Osteoblast (primary cell): Measurements from ENCODE around the gene PKD1L1. TPM values are rescaled to one million over a fixed set of nuclear protein-coding genes. Genes with fewer than 3 reads are reported as not detected.

Experiments used
- DNase-seq: peaks from one replicate; pipeline ENCODE4 v3.0.0; 2011; ENCODE audit warnings: low spot score, mixed read lengths; ENCODE audit not compliant: insufficient read length; ENCODE audit errors: missing footprints
- H2AFZ ChIP-seq: 2 replicates; pipeline ENCODE4 v1.6.0; 2011; ENCODE audit warnings: mild to moderate bottlenecking, low read length
- H3K27ac ChIP-seq: 2 replicates; pipeline ENCODE4 v1.5.1; 2011; ENCODE audit warnings: mild to moderate bottlenecking, low read depth, low read length, moderate library complexity
- H3K27me3 ChIP-seq: 2 replicates; pipeline ENCODE4 v1.6.0; 2012; ENCODE audit warnings: mild to moderate bottlenecking, control low read depth, inconsistent platforms, low read length, moderate library complexity; ENCODE audit not compliant: insufficient read depth
- H3K36me3 ChIP-seq: 2 replicates; pipeline ENCODE4 v1.5.1; 2011; ENCODE audit warnings: mild to moderate bottlenecking, low read length, control low read depth, moderate library complexity; ENCODE audit not compliant: insufficient read depth
- H3K4me1 ChIP-seq: 2 replicates; pipeline ENCODE4 v1.5.1; 2011; ENCODE audit warnings: mild to moderate bottlenecking, low read length, control low read depth, moderate library complexity; ENCODE audit not compliant: insufficient read depth
- H3K4me2 ChIP-seq: 2 replicates; pipeline ENCODE4 v1.6.0; 2011; ENCODE audit warnings: mild to moderate bottlenecking, low read length; ENCODE audit not compliant: insufficient read depth
- H3K4me3 ChIP-seq: fragments of 200-600 bp; sonication (generic); 3 replicates; pipeline ENCODE4 v1.5.1; 2012; ENCODE audit warnings: mild to moderate bottlenecking, low read length, inconsistent platforms; ENCODE audit not compliant: insufficient read depth
- H3K79me2 ChIP-seq: 2 replicates; pipeline ENCODE4 v1.6.0; 2012; ENCODE audit warnings: mild to moderate bottlenecking, low read length, control low read depth, inconsistent platforms; ENCODE audit not compliant: insufficient read depth
- H3K9me3 ChIP-seq: 2 replicates; pipeline ENCODE4 v1.5.1; 2011; ENCODE audit warnings: low read depth, low read length, control low read depth
- H4K20me1 ChIP-seq: 2 replicates; pipeline ENCODE4 v1.6.0; 2012; ENCODE audit warnings: mild to moderate bottlenecking, low read length, control low read depth; ENCODE audit not compliant: insufficient read depth
- CTCF ChIP-seq: IDR thresholded peaks from 2 replicates; pipeline ENCODE4 v1.5.1; 2011; ENCODE audit warnings: mild to moderate bottlenecking, low read depth, low read length, moderate library complexity; ENCODE audit errors: extremely low read depth
- total RNA-seq: library from RNA; depleted of rRNA; stranded (reverse); fragments of >200 nt; gene quantifications from 2 replicates; pipeline ENCODE4 v1.2.3, GENCODE V29; 2012

Gene PKD1L1
- total RNA-seq, 1 donor, result under 0.01 TPM

GRCh38 chr7:47763063-47763974 is 184.9 kb downstream of the PKD1L1 start:
- peak overlapping the region; percentile 69 for H3K4me2 ChIP-seq
- peaks cover 28% of the 10 kb centered on the region for H3K4me1 ChIP-seq
- DNase-seq, result peak; percentile 75
- H3K27ac ChIP-seq, result peak overlapping the region; percentile 97
- no peaks in the 10 kb centered on the region for H3K79me2 ChIP-seq
- no peak for TF ChIP-seq CTCF
- H3K4me3 ChIP-seq, result peak overlapping the region; percentile 34
- no peaks in the 10 kb centered on the region for H3K36me3 ChIP-seq
- no peaks in the 10 kb centered on the region for H3K9me3 ChIP-seq
- H2AFZ ChIP-seq, result peak overlapping the region; percentile 80
- H4K20me1 ChIP-seq, result no peaks in the 10 kb centered on the region
- H3K27me3 ChIP-seq, result no peaks in the 10 kb centered on the region

- TF ChIP-seq CTCF, result no peak
- no peaks in the 10 kb centered on the region for H3K36me3 ChIP-seq
- H4K20me1 ChIP-seq, result no peaks in the 10 kb centered on the region
- H3K4me2 ChIP-seq, result peak overlapping the region; percentile 69
- H3K27ac ChIP-seq, result peak overlapping the region; percentile 97
- DNase-seq, result no peak
- H3K4me1 ChIP-seq, result peaks cover 32% of the 10 kb centered on the region
- H3K79me2 ChIP-seq, result no peaks in the 10 kb centered on the region
- no peaks in the 10 kb centered on the region for H3K27me3 ChIP-seq
- peak overlapping the region; percentile 80 for H2AFZ ChIP-seq
- H3K9me3 ChIP-seq, result no peaks in the 10 kb centered on the region
- H3K4me3 ChIP-seq, result no peak overlapping the region
These were observed 185.6 kb downstream of the PKD1L1 start for GRCh38 chr7:47762746-47763062.

- DNase-seq, result no peak
- Histone ChIP-seq H3K27me3 (no peaks in the 10 kb centered on the region), H2AFZ (no peak overlapping the region), H3K36me3 (no peaks in the 10 kb centered on the region), H3K9me3 (no peaks in the 10 kb centered on the region), H3K27ac (no peak overlapping the region), H3K4me1 (peaks cover 37% of the 10 kb centered on the region), H3K4me3 (no peak overlapping the region), H4K20me1 (no peaks in the 10 kb centered on the region), H3K4me2 (no peak overlapping the region), H3K79me2 (no peaks in the 10 kb centered on the region)
- TF ChIP-seq CTCF, result no peak
These were observed 186.1 kb downstream of the PKD1L1 start for GRCh38 chr7:47762207-47762606.

- peaks cover 43% of the 10 kb centered on the region for H3K4me1 ChIP-seq
- no peak overlapping the region for H3K4me3 ChIP-seq
- no peaks in the 10 kb centered on the region for H3K36me3 ChIP-seq
- peak; percentile 51 for TF ChIP-seq CTCF
- no peak for DNase-seq
- no peaks in the 10 kb centered on the region for H3K79me2 ChIP-seq
- no peak overlapping the region for H3K4me2 ChIP-seq
- no peaks in the 10 kb centered on the region for H3K9me3 ChIP-seq
- H4K20me1 ChIP-seq, result no peaks in the 10 kb centered on the region
- H3K27ac ChIP-seq, result peak overlapping the region; percentile 94
- no peaks in the 10 kb centered on the region for H3K27me3 ChIP-seq
- no peak overlapping the region for H2AFZ ChIP-seq
These were observed 189.1 kb downstream of the PKD1L1 start for GRCh38 chr7:47759056-47759706.
